Trophoblast cell (in vitro differentiated cells and primary cell): ENCODE results near the gene MCTP2.

Experiments used
- DNase-seq, 2 donors: peaks; one replicate each; pipeline ENCODE4 v3.0.0-alpha.2; 2016
- H2AFZ ChIP-seq: 2 replicates; pipeline ENCODE4 v1.6.1; 2013; ENCODE audit warnings: low read length, moderate library complexity, mild to moderate bottlenecking; ENCODE audit not compliant: insufficient read depth, poor library complexity
- H2AK5ac ChIP-seq: 2 replicates; pipeline ENCODE4 v1.6.1; 2013; ENCODE audit warnings: mild to moderate bottlenecking, low read length
- H2BK120ac ChIP-seq: 2 replicates; pipeline ENCODE4 v1.6.1; 2013; ENCODE audit warnings: low read length, mild to moderate bottlenecking, moderate library complexity; ENCODE audit not compliant: insufficient read depth, poor library complexity
- H2BK12ac ChIP-seq: 2 replicates; pipeline ENCODE4 v1.6.1; 2013; ENCODE audit warnings: mild to moderate bottlenecking, low read length, moderate library complexity
- H2BK5ac ChIP-seq: 2 replicates; pipeline ENCODE4 v1.6.1; 2013; ENCODE audit warnings: low read length, low read depth, moderate library complexity, mild to moderate bottlenecking; ENCODE audit not compliant: poor library complexity
- H3K14ac ChIP-seq: 2 replicates; pipeline ENCODE4 v1.6.1; 2013; ENCODE audit warnings: mild to moderate bottlenecking, low read length
- H3K18ac ChIP-seq: 2 replicates; pipeline ENCODE4 v1.6.1; 2013; ENCODE audit warnings: mild to moderate bottlenecking, low read length
- H3K23ac ChIP-seq: 2 replicates; pipeline ENCODE4 v1.6.1; 2013; ENCODE audit warnings: low read length
- H3K27ac ChIP-seq: 2 replicates; pipeline ENCODE4 v1.5.1; 2013; ENCODE audit warnings: low read depth, mild to moderate bottlenecking, inconsistent platforms, low read length, moderate library complexity
- H3K27me3 ChIP-seq: 2 replicates; pipeline ENCODE4 v1.6.1; 2013; ENCODE audit warnings: inconsistent platforms, mild to moderate bottlenecking, low read length, moderate library complexity; ENCODE audit not compliant: insufficient read depth
- H3K36me3 ChIP-seq, 2 experiments: 1 replicate in 1 of 2; 2 replicates in 1 of 2; pipeline ENCODE4 v1.6.1; 2013; ENCODE audit warnings: low read length in 2 of 2, mild to moderate bottlenecking in 2 of 2, moderate library complexity in 1 of 2; ENCODE audit not compliant: insufficient read depth in 2 of 2, control insufficient read depth in 1 of 2
- H3K4ac ChIP-seq: 2 replicates; pipeline ENCODE4 v1.6.1; 2013; ENCODE audit warnings: low read depth, mild to moderate bottlenecking, low read length, moderate library complexity
- H3K4me1 ChIP-seq, 2 experiments: 1 replicate in 1 of 2; 2 replicates in 1 of 2; pipeline ENCODE4 v1.6.1; 2013; ENCODE audit warnings: low read length in 2 of 2, mild to moderate bottlenecking in 2 of 2, moderate library complexity in 1 of 2; ENCODE audit not compliant: insufficient read depth in 2 of 2, control insufficient read depth in 1 of 2
- H3K4me2 ChIP-seq: 2 replicates; pipeline ENCODE4 v1.6.1; 2013; ENCODE audit warnings: inconsistent platforms, mild to moderate bottlenecking, low read length, moderate library complexity
- H3K4me3 ChIP-seq: 2 replicates; pipeline ENCODE4 v1.5.1; 2013; ENCODE audit warnings: mild to moderate bottlenecking, low read depth, low read length, inconsistent platforms
- H3K79me1 ChIP-seq: one replicate; pipeline ENCODE4 v1.6.1; 2013; ENCODE audit warnings: low read length
- H3K79me2 ChIP-seq: 2 replicates; pipeline ENCODE4 v1.6.1; 2013; ENCODE audit warnings: low read length, mild to moderate bottlenecking; ENCODE audit not compliant: control insufficient read depth, insufficient read depth, poor library complexity
- H3K9ac ChIP-seq: 2 replicates; pipeline ENCODE4 v1.6.1; 2013; ENCODE audit warnings: mild to moderate bottlenecking, low read length
- H3K9me3 ChIP-seq: 2 replicates; pipeline ENCODE4 v1.6.1; 2013; ENCODE audit warnings: low read depth, mild to moderate bottlenecking, control low read depth, inconsistent platforms, low read length; ENCODE audit not compliant: insufficient read depth
- H4K12ac ChIP-seq: 2 replicates; pipeline ENCODE4 v1.6.1; 2013; ENCODE audit warnings: low read depth, mild to moderate bottlenecking, low read length, moderate library complexity
- H4K8ac ChIP-seq: 2 replicates; pipeline ENCODE4 v1.6.1; 2013; ENCODE audit warnings: low read depth, mild to moderate bottlenecking, low read length, moderate library complexity
- H4K91ac ChIP-seq: one replicate; pipeline ENCODE4 v1.6.1; 2013; ENCODE audit warnings: low read depth, mild to moderate bottlenecking, low read length, moderate library complexity
- WGBS: extraction: QIAGEN DNeasy Blood & Tissue Kit; methylation state at CpG from one replicate; pipeline ENCODE4 v1.1.7; 2013; ENCODE audit warnings: missing lambda C conversion rate; ENCODE audit not compliant: insufficient read length, insufficient coverage; ENCODE audit errors: extremely low coverage; 5-methylcytosine and 5-hydroxymethylcytosine counted together

MCTP2 gene

DNA sequence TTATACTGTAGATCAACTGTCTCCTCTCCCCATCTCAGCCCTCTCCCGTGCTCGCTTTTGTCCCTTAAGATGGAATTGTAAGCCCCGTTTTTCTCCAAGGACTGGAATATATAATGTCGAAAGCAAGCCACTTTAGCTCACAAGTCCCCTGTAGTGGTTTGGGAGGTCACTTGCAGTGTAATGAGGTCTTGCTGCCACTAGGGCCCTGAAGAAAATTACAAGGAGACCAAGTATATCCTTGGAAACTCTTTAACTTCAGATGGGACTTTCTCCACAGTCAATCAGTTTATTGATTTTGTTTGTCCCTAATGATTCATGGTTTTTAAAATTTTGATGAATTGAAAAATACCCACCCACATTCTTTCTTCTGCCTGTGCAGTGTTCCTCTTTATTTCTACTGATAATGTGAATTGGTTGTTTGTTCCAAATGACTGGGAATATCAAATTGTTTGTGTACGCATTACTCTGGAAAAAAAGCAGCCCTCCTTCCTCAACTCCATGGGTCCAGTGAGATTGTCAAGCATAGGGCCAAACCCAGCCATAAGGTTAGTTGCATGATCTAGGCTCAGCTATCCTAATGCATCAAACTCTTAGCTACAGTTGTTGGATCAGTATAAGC lies 294.8 kb downstream of the MCTP2 start:
- Histone ChIP-seq H3K4ac (no peak overlapping the region), H4K8ac (no peak overlapping the region), H4K91ac (no peak overlapping the region), H3K4me2 (no peak overlapping the region), H3K9me3 (no peaks in the 10 kb centered on the region), H3K79me2 (no peaks in the 10 kb centered on the region), H4K12ac (no peak overlapping the region), H2AFZ (no peak overlapping the region), H3K4me1 (peaks cover 0 to 3% of the 10 kb centered on the region in 2 experiments), H3K23ac (no peak overlapping the region), H2BK120ac (no peak overlapping the region), H3K36me3 (no peaks in the 10 kb centered on the region), H3K18ac (no peak overlapping the region), H3K27ac (no peak overlapping the region), H3K9ac (no peak overlapping the region), H3K4me3 (no peak overlapping the region), H3K79me1 (no peaks in the 10 kb centered on the region), H3K14ac (no peak overlapping the region), H2AK5ac (no peak overlapping the region), H3K27me3 (no peaks in the 10 kb centered on the region), H2BK5ac (no peak overlapping the region), H2BK12ac (no peak overlapping the region)
- no CpG with 5 or more reads among the region's 5 CpGs for WGBS
- peak in 1 of 2 donors; percentile 33 for DNase-seq

DNA sequence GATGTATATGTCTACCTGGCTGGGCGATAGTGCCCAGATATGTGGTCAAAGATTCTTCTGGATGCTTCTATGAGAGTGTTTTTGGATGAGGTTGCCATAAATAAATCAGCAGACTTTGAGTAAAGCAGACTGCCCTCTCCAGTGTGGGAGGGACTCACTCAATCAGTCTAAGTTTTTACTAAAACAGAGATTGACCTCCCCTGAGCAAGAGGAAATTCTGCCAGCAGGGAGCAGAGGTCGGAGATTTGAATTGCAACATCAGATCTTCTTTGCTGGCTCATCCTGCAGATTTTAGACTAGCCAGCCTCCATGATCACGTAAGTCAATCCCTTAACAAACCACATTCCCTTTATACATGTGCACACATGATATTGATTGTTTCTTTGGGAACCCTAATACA lies 300.9 kb downstream of the MCTP2 start:
- WGBS = no CpG with 5 or more reads among the region's 3 CpGs

More for the DNA sequence above, 300.9 kb downstream of the MCTP2 start:
- Histone ChIP-seq H2AK5ac (no peak overlapping the region), H4K91ac (no peak overlapping the region), H3K18ac (no peak overlapping the region), H4K8ac (no peak overlapping the region), H3K79me1 (no peaks in the 10 kb centered on the region), H3K4me2 (no peak overlapping the region), H3K14ac (no peak overlapping the region), H2BK12ac (no peak overlapping the region), H4K12ac (no peak overlapping the region), H3K9ac (no peak overlapping the region), H3K4ac (no peak overlapping the region), H2BK5ac (no peak overlapping the region), H3K9me3 (no peaks in the 10 kb centered on the region), H2AFZ (no peak overlapping the region), H3K4me1 (no peaks in the 10 kb centered on the region), H3K36me3 (no peaks in the 10 kb centered on the region), H3K4me3 (no peak overlapping the region), H3K23ac (no peak overlapping the region), H3K27me3 (no peaks in the 10 kb centered on the region), H3K79me2 (no peaks in the 10 kb centered on the region), H2BK120ac (no peak overlapping the region), H3K27ac (no peak overlapping the region)
- DNase-seq = no peak
